GM21619 (cell line): ENCODE results near the gene EPB41L5.
"Not testable (repeated sequence)": the region's sequence is repeated elsewhere in the genome, so short reads cannot be mapped to it uniquely, and the experiment has no call there.

Experiments
- ATAC-seq: cut with Tn5 transposase; IDR thresholded peaks from one replicate; pipeline ENCODE4 v1.9.1; 2021; ENCODE audit not compliant: unreplicated experiment

Gene EPB41L5

DNA sequence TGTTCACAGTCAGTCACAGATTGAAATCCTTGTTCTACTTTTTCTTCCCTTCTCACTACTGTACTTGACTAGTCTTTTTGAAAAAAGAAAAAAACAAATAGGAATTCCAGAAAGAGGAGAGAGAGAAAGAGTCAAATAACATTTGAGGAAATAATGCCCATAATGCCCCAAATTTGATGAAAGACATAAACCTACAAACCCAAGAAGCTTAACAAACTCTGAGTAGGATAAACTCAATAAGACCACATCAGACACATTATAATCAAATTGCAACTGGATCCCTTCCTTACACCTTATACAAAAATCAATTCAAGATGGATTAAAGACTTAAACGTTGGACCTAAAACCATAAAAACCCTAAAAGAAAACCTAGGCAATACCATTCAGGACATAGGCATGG is 179.4 kb downstream of the EPB41L5 start:
- ATAC-seq: no peak

DNA sequence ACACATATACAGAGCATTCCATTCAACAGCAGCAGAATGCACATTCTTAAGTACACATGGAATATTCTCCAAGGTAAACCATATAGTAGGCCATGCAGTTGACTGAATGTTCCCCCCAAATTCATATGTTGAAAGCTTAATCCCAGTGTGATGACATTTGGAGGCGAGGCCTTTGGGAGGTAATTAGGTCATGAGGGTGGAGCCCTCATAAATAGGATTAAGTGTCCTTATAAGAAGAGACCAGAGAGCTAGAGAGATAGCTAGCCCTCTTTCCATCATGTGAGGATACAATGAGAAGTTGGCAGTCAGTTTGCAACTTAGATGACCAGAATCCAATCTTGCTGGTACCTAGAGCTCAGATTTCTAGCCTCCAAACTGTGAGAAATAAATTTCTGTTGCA is 182.7 kb downstream of the EPB41L5 start:
- ATAC-seq: no peak

DNA sequence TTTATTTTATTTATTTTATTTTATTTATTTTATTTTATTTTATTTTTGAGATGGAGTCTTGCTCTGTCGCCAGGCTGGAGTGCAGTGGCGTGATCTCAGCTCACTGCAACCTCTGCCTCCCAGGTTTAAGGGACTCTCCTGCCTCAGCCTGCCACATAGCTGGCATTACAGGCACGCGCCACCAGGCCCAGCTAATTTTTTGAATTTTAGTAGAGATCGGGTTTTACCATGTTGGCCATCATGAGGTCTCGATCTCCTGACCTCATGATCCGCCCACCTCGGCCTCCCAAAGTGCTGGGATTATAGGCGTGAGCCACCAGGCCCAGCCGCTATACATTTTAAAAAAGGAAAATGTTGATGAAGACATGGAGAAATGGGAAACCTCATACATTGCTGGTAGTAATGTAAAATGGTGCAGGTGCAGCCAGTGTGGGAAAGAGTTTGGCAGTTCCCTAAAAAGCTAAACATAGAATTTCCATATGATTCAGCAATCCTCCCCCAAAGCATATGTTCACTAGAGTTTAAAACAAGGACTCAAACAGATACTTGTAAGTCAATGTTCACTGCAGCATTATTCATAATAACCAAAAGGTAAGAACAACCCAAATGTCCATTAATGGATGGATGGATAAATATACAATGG is 187.1 kb downstream of the EPB41L5 start:
- ATAC-seq: not testable (repeated sequence)

DNA sequence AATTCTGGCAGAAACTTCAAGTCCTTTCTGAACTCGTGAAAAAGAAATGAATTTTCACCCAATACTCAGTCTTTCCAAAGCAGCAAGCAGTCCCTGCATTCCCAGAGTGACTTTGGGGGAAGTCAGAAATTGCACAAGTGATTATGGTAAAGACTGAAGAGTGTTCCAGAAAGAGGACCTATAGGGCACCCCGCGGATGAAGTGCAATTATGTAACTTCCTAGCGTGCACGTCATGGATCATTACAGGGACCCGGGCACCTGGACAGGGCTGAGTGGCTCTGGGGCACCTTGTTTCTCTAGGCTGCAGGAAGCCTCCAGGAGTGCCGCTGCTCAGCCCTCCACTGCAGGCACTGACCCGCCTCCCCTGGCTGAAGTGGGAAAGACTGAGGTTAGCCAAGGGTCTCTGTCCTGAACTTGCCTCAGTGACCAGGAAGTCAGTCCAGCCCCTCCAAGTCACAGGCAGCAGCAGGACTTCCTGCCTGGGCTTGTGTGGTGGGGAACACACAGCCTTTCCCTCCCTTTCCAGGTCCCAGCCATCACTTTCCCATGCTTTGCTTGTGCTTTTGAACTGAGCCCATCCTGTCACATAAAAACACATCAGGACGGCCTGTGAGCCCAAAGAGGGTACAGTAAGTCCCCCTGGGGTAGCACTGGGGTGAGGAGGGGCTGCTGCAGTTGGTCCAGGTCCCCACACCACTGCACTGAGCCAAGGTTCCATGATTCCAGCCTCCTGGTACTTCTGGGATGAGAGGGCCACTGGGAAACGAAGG is 190.6 kb downstream of the EPB41L5 start:
- no peak for ATAC-seq

DNA sequence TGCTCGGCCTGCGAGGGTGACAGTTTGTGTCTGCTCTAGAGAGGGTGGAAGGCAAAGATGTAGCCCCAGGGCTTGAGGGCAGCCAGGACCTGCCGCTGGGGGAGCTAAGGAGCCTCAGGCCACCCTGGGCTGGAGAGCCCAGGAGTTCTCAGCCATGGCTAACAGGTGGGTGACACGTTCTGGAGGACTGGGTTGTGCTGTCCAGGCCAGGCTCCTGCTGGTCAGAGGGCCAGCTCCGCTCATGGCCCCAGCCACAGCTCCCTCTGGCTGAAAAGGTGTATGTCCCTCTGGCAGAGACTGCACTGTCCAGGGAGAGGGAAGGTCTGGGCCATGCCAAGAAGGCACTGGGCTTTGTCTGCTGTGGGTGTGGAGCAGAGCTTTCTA is 191.1 kb downstream of the EPB41L5 start:
- ATAC-seq: no peak

DNA sequence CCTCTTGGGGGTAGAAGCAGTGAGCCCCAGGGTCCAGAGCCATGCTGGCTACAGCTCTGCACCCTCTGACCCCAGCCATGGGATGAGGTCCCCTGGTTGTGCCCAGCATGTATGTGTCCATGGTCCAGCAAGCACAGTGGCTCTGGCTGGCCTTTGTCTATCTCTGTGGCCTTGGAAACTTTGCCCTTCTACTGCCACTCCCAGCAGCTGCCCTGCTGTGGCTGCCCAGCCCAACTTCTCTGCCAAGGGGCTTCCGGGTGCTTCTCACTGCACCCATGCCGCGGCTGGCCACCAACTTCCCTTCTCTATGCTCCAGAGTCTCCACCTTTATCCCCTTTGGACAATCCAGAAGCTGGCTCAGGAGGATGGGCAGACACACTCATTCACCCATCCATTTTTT is 191.5 kb downstream of the EPB41L5 start:
- no peak for ATAC-seq

DNA sequence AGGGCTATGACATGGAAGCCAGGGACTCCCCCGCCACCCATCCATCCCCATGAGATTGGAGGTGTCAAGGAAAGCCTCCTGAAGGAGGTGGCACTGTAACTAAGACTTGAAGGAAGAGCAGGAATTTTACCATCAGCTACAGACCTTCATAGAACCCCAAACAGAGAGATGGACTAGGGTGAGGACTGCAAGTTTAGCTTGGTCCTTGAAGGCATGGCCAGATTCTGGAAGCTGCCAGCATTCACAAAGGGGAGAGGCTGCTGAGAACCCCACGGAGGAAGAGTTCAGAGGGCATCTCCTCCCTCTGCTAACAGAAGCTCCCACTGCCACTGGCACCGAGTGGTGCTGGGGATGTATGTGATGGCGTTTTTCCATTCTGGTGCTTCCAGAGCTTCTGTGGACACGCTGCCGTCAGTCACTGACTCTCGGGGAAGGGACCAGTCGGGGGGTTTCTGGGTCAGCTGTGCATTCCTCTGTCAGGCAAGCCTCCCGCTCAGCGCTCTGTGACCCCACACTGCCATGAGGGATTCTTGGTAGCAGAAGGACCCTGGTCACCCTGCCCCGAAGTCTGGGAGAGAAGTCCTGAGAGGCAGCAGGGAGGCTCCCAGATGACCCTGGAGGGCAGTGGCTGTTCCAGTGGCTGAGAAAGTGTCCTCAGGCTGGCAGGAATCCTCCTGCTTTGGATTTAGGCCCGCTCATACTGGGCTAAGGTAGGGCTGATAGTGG is 192.2 kb downstream of the EPB41L5 start:
- ATAC-seq: no peak

DNA sequence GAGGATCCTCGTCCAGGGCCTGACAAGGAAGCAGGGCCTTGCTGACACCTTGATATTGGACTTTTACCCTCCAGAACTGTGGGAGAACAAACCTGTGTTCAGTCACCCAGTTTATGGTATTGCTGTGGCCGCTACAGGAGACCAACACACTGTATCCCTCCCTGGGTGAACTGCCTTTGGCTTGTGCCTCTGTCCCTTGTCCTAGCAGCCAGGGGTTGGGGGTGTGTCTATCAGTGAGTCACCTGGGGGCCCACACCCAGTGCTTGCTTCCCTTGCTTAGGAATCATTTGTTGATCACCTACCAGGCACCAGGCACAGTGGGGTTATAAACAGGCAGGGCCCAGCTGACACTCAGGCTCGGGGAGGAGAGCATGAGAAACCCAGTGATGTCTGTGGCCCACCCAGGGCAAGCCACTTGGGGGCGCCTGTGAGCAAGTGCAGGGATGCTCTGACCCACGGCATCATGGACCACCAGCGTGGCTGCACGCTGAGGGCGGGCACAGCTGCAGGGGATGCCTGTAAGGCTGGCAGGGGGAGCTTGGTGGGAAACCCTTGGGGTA is 193.2 kb downstream of the EPB41L5 start:
- no peak for ATAC-seq

DNA sequence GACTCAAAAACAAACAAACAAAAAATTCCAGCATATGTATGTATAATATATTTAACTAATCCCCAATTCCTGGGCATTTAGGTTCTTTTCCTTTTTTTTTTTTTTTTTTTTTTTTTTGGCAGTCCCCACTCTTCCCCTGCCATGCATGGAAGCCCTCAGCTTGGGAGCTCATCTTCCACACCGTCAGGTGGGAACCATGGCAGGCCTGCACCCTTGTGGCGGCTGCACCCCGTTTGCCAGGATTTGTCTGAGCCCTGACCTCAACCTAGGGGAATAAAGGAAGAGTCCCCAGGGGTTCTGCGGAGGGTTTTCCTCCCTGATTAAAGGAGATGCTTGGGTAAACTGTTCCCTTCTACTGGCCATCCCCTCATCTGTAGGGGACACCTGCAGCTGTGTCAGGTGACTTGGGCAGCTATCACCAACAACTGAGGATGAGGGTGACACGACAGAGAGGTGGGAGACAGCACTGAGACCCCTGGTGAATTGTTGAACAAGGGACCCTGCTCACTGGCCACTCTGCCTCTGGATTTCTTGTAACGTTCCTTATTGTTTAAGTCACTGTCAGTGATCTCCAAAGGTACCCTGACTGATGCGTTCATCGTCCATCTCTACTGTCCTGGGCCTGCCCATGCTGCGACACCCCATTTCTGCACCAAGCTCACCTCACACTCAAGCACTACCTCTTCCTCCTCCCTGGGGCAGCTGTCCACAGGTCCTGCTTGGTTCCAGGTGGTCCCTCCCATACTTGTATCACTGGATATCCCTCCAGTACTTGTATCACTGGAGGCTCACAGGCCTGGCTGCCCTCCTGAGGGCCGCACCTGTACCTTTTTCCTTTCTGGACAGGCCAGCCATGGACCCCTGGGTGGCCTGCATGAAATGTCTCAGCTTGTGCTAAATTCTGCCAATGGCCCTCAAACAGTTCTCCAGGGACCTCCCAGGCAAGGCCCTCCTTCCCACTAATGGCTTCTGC is 195.8 kb downstream of the EPB41L5 start:
- ATAC-seq: no peak

DNA sequence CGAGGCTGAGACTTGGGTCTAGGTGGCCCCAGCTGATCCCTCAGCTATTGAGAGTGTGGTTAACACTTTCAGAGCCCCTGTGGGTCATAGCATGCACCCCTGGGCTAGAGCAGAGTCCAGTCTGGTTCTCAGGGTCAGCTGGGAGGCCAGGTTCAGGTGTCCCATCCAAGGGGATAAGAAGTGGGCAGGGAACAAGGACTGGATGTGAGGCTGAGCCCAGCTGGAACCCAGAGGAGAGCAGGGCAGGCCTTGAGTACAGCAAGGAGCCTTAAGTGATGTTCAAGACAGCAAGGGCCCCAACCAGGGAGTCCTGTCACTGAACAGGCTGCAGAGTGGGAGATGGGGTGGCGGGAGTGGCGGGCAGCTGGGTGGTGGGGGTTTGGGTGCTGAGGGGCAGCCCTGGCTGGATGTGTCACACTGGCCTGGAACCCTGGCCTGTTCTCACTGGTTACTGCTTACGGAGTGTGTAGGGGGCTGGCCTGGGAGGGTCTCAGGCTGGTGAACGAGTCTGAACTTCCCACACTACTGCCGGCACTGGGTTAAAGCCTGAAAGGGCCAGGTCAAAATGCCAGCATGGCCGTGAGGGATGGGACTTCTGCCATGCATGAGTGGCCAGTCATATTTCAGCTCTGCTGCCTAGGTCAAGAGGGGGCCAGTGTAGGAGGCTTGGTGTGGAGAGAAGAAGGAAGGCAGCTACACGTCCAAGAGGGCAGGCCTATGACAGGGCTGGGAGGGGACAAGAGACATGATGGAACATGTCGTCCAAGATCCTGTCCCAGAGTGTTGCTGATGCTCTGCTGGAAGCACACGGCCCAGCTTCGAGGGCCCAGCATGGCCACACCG is 196.8 kb downstream of the EPB41L5 start:
- no peak for ATAC-seq

DNA sequence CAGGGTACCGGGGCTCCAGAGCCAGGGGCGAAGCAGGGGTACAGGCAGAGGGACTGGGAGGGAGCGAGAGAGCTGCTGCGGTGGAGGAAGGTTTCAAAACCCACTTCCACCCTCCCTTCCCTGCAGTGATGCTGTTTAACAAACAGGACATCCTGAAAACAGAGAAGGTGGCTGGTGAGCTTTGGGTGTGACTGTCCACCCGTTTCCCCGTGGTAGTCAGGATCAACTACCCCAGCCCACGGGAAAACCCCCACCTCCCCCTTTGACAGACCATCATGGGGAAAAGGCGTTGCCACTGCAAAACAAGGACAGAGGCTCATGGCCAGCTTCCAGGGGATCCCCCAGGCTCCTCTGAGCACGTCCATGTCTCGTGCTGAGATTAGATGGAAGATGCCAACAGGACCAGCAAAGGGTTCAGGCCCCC is 197.4 kb downstream of the EPB41L5 start:
- no peak for ATAC-seq

DNA sequence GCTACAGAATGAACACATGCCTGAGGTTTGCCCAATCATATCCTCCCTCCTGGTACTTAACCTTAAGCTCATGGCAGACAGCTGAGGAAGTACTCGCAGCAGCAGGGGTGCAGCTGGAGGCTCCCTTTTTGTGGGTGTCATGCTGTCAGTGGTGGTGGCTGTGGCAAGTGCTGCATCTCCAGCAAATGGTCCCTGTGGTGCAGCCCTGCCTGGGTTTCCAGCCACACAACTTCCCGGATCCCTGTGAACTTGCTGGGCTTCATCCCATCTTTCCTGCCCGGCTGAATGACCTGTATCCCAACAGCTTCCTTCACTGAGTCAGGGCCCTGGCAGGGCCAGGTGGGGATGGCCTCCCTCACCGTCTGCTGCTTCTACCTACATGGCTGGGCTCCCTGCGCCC is 205.3 kb downstream of the EPB41L5 start:
- ATAC-seq: no peak

DNA sequence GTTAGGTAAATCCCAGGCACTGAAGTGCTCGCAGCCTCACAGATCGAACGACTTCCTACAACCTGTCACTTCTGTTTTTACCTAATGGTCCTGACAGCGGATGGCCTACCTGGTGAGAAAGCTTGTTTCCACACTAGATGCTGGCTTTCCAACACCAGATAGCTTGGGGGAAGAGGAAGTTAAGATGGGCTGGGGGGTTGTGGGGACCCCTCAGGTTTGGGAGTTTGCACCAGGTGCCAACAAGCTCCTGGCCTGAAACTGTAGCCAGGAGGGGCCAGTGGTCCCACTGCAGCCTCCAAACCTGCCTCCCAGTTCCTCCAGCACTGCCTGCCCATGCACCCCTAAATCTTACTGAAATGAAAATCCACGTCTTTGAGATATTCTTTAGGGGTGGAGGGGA is 206.4 kb downstream of the EPB41L5 start:
- no peak for ATAC-seq

DNA sequence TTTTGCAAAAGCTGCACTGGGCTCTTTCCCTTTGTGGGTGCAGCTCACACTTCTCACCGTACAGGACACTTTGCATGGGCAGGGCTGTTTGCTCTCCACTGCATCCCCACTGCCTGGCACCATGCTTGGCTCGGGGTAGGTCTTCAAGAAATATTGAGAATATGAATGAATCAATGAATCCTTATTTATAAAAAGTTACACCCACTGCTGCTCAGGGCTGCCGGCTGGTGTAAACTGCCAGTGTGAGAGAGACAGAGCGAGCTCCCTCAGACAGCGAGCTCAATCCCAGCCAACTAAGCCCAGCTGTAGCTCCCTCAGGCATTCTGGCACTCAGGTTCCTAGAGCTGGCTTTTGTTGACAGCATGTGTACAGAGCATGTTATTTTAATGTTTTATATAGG is 206.9 kb downstream of the EPB41L5 start:
- ATAC-seq: no peak

DNA sequence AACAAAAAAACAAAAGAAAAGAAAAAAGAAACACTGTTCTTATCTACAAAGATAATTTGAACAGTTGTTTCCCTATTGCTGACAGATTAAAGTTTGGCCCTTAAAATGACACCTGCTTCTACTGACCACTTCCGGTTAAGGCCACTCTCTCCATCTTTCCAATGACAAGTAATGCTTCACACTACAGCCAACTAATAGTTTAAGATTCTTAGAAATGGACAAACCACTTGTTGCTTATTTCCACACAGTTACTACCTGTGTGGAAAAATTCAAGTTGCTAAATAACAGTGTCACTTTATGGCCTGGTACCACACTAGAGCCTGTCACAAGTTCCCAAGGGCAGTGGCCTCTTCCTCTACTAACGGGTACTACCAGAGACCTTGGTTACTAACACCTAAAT is 207.9 kb downstream of the EPB41L5 start:
- no peak for ATAC-seq

DNA sequence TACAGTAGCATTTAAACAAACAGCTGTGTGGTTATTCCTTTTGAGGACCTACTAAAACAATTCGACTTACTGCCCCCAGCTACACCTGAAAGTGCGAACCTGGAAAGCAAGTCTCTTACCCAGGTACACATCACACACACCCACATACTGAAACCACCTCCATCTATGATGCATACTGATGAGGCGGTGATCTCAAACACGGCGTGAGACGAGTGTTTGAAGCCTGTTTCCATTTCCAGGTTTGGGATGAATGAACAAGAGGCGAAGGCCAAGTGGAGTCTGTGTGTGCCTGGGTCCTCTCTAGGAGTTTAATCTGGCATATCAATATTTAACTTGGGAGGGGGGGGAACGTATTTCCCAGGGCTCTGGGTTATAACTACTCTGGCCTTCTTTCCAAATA is 208.7 kb downstream of the EPB41L5 start:
- no peak for ATAC-seq

DNA sequence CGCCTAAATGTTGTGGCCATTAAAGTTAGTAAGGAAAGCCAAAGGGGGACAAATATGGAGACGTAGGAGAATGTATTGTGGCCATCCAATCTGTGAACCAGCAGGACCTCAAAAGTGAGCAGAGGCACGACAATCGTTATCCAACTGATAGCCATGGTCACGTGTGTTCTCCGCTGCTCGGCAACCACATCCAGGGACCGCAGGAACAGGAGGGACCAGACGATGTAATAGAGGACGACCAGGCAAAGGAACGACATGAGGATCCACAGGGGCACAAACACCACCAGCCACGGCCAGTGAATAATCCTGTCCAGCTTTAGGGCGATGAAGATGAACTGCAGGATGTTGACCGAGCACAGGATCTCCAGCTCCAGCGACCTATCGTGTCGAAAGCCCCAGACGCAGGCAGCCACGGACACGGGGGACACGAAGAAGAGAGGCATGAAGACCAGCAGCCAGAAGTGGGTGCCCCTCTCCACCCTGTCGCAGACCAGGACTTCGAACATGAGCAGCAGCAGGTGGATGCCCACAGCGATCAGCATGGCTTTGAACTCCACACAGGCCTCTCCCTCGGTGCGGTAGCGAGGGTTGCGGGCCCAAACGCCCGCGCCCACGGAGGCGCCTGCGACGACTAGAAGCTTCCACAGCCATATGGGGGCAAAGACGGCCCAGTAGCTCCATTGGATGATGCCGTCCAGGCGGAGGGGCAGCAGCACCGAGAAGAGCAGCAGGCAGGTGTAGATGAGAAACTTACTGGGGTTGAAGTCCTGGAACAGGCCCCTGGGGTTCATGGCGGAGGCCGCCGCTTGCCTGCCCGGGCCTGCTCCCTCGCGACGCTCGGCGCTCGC is 209.5 kb downstream of the EPB41L5 start:
- ATAC-seq: no peak

DNA sequence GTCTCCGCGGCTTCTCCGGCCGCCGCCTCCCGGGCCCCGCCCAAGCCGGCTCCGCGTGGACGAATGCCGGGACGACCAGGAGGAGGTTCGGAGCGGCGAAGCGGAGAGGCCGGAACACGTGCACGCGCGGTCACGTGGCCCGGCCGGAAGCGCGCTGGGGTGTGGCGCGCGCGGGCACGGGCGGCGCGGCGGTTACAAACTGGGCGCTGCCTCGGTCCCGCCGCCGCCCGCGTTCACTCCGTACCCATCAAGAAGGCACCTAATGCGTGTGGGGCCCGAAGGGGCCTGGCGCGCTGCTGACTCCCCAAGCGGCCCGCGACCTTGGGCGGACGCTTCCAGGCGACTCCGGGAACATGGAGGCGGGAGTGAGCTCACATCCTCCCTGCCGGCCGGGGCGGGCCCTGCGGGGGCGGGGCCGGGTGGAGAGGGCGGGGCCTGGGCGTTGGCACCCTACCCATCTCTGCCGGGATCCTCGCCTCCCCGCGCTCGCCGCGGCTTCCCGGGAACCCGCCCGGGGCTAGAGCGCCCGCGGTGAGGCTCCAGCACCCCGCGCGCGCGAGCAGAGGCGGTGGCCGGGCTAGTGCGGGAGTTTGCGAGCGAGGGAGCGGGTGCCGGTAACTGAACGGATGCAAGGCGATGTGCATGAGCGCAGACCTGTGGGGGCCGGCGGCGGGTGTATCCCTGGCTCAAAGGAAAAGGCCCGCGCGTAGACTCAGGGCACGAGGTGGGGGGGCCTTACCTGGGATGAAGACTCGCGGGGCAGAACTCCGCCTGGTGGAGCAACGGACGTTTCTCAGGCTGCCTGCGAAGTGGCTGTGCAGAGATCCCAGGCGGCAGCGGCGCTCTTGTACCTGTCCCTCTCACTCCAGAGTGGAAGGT is 210.4 kb downstream of the EPB41L5 start, which contains the start of gene TMEM185B:
TSS of gene TMEM185B (minus strand) at position 367 of the 879 bp plus-strand sequence. CDS start 424 bp downstream, outside the sequence.
- ATAC-seq: peak; percentile 86
